ENCODE data around the gene ERBIN. TPM values are rescaled to one million over a fixed set of nuclear protein-coding genes. Genes with fewer than 3 reads are reported as not detected.
"Not testable (repeated sequence)": the region's sequence is repeated elsewhere in the genome, so short reads cannot be mapped to it uniquely, and the experiment has no call there.

Gene ERBIN
- total RNA-seq, result 43.8 and 54.1 TPM in 2 replicates

DNA sequence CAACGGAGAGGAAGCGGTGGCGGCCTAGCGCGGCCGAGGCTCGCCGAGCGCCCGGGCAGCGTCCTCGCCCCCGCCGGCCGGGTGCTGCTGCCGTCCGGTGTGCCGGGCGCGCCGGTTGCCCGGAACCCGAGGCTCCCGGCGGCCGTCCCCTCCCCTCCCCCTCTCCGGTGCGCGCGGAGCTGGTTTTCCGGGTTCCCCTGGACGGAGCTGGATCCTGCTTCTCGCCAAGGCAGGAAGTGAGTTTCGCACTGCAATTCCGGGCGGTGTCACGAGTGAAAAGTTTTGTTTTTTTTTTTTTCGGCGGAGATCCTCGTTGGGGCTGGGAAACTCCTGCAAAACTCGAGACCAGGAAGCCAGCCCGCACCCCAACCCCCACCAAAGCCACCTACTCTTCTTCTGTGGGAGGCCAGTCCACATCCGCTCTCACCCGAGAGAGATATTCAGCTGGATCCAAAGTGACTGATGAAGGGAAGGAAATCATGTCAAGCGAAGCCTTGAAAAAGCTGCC is at the start of gene ERBIN:
Gene ERBIN (plus strand): TSS at position 300 of the 508 bp plus-strand sequence. CDS start 66,144 bp downstream, outside the sequence.
- peak; percentile 71 for DNase-seq (ENCODE audit: low read depth, low spot score)

- no peak for DNase-seq (ENCODE audit: low read depth, low spot score)
Measured at GRCh38 chr5:65876970-65877369, 49.4 kb upstream of the ERBIN start.

DNA sequence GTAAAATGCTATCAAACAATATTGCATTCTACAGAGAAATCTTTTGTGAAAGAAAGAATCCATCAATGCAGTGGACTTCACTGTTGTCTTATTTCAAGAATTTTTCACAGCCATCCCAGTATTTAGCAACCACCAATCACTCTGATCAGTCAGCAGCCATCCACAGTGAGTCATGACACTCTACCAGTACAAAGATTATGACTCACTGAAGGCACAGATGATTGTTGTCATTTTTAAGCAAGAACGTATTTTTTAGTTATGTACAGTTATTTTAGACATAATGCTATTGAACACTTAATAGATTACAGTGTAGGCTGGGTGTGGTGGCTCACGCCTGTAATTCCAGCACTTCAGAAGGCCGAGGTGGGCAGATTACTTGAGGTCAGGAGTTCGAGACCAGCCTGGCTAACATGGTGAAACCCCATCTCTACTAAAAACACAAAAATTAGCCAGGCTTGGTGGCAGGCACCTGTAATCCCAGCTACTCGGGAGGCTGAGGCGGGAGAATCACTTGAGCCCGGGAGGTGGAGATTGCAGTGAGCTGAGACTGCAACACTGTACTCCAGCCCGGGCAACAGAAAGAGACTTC is 46.6 kb upstream of the ERBIN start:
- DNase-seq (ENCODE audit: low read depth, low spot score), result peak; percentile 56

- no peak for DNase-seq (ENCODE audit: low read depth, low spot score)
Measured at GRCh38 chr5:65880496-65881072, 45.8 kb upstream of the ERBIN start.

- no peak for DNase-seq (ENCODE audit: low read depth, low spot score)
Measured at GRCh38 chr5:65882278-65882677, 44.1 kb upstream of the ERBIN start.

DNA sequence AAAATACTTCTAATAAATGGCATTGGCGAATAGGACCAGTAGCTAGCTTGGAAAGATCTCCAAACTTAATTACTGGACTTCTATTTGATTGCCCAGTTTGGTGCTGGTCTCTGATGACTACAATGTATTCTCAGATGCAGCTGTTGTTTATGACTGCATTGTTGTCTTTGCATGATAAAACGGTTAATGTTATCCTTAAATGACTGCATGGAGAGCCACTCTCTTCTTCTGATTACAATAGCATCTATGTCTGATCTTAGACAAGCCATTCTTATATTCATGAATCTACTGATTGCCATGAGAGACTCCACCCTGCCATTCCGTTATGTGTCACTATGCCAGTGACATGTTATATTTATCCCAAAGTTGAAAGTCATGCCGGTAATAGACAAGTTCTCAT is 42.9 kb upstream of the ERBIN start:
- DNase-seq (ENCODE audit: low read depth, low spot score), result no peak

DNA sequence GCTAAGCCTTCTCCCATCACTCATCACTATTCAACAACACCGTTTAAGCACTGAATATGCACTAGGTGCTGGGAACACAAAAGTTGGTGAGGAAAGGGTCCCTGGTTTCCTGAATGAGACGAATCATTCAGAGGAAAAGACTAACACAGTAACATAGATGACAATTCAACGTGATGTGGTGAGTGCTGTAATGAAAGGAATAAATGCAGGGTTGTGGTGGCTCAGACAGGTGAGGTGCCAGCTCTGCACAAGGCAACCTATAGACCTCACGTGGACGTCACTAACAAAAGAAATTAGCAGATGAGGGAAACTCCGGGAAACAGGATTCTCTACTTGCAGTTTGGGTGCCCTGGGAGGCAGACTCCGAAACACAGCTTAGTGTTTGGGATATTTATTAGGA is 40.0 kb upstream of the ERBIN start:
- DNase-seq (ENCODE audit: low read depth, low spot score), result no peak

DNA sequence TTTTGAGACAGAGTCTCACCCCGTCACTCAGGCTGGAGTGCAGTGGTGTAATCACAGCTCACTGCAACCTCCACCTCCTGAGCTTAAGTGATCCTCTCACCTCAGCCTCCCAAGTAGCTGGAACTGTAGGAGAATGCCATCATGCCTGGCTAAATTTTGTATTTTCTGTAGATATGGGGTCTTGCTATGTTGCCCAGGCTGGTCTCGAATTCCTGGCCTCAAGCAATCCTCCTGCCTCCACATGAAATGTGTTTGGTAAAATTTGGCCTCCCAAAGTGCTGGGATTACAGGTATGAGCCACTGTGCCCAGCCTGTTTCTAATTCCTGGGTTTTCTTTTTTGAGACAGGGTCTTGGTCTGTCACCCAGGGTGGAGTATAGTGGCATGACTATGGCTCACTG is 34.4 kb upstream of the ERBIN start:
- not testable (repeated sequence) for DNase-seq (ENCODE audit: low read depth, low spot score)

DNA sequence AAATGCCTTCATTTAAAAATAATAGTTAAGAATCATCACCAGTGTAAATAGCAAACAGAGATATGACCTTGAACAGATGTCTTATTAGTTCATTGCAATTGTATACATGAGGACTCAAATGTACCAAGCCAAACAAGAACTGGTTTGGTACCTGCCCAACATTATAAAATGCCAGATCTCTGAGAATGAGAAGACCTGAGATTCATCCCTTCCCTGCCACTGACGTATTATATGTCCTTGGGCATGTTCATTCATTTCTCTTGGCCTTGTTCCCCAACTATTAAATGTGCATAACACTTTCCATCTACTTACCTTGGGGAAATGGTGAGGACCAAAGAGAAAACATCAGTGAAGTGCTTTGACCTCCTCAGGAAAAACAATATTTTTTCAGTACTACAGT is 33.6 kb upstream of the ERBIN start:
- DNase-seq (ENCODE audit: low read depth, low spot score), result no peak

GRCh38 chr5:65893749-65894430 is 32.5 kb upstream of the ERBIN start:
- DNase-seq (ENCODE audit: low read depth, low spot score), result no peak

DNA sequence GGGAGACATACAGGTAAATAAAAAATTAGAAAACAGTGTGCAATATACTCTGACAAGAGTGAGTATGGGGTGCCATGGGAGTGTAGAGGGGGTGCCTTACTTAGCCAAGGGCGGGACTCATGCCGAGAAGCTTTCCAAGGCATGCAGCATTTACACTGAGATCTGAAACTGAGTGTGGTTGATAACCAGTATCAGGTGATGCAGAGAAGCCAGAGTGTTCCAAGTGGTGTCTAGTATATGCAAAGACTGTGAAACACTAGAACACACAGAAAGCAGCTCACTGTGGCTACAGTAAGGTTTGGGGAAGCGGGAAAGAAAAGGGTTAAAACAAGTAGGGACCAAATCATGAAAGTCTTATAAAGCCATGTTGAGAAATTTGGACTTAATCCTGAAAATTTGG is 30.5 kb upstream of the ERBIN start:
- no peak for DNase-seq (ENCODE audit: low read depth, low spot score)

DNA sequence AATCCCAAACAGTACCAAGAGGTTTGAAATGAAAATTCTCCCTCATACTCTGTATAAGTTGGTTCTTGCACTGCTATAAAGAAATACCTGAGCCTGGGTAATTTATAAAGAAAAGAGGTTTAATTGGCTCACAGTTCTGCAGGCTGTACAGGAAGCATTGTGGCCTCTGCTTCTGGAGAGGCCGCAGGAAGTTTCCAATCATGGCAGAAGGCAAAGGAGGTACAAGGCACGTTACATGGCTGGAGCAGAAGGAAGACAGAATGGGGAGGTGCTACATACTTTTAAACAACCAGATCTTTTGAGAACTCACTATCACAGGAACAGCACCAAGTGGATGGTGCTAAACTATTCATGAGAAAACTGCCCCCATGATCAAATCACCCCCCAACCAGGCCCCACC is 25.6 kb upstream of the ERBIN start:
- no peak for DNase-seq (ENCODE audit: low read depth, low spot score)

GRCh38 chr5:65902104-65902503 is 24.3 kb upstream of the ERBIN start:
- DNase-seq (ENCODE audit: low read depth, low spot score), result no peak

DNA sequence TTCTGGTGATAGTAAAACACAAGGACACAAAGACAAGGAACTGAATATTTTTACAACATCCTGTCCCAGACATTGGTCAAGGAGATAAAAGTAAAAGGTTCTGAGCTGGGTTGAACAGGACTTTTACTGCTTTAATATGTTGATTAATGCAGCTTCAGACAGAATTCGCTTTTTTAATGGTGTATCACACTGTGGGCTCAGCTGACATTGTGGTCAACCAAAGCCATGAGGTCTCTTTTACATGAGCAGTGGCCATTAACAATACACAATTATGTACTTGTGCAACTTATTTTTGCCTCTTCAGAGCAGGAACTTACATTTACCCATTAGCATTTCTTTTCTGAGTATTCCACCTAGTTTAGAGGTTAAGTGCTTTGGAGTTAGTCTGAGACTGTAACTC is 22.8 kb upstream of the ERBIN start:
- no peak for DNase-seq (ENCODE audit: low read depth, low spot score)

DNA sequence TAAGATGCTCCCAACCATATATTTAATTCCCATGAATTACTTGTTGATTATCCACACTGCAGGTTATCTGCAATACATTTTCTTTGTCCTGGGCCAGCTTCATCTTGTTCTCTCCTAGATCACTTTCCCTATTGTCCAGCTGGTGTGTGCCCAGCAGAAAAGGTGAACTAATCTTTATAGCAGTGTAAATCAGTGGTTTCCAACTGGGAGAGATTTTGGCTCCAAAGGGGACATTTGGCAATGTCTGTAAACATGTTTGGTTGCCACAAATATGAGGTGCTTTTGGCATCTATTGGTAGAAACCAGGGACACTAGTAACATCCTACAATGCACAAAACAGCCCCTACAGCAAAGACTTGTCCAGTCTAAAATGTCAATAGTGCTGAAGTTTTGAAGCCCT is 20.1 kb upstream of the ERBIN start:
- no peak for DNase-seq (ENCODE audit: low read depth, low spot score)

DNA sequence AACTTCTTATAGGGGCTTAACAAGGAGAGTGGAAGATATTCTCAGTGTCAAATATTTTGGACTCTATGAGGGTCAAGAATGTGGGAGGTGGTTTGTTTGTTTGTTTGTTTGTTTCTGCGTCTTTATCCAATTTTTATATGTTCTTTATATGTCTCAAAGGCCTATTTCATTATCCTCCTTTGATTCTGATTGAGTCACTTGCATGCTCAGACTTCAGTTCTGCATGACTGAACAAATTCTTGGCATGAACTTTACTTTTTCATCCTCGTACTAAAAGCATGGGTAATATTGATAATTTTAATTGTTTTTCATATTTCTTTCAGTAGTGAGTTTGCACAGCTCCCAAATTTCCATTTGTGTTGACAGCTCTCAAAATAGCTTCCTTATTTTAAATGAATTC is 19.2 kb upstream of the ERBIN start:
- DNase-seq (ENCODE audit: low read depth, low spot score), result no peak

DNA sequence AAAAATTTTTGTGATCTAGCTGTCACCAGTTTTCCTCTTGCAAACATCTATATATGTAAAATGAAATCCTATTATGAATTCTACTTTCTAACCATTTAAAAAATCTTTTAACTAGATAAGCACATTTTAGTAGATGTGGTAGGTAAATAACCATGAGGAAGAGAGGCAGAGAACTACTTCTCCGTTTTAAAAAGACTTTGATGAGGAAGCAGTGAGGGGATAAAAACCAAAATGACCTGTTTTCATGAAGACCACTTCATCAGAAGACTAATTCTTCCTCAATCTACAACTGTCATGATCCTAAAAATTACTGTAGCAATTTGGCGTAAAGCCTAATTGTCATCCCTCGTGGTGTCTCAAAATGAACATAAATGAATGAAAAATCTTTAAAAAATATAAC is 15.7 kb upstream of the ERBIN start:
- DNase-seq (ENCODE audit: low read depth, low spot score), result no peak

GRCh38 chr5:65912311-65912710 is 14.1 kb upstream of the ERBIN start:
- DNase-seq (ENCODE audit: low read depth, low spot score), result no peak

GRCh38 chr5:65913519-65913918 is 12.9 kb upstream of the ERBIN start:
- DNase-seq (ENCODE audit: low read depth, low spot score), result no peak

- no peak for DNase-seq (ENCODE audit: low read depth, low spot score)
Measured at GRCh38 chr5:65914641-65915196, 11.7 kb upstream of the ERBIN start.

DNA sequence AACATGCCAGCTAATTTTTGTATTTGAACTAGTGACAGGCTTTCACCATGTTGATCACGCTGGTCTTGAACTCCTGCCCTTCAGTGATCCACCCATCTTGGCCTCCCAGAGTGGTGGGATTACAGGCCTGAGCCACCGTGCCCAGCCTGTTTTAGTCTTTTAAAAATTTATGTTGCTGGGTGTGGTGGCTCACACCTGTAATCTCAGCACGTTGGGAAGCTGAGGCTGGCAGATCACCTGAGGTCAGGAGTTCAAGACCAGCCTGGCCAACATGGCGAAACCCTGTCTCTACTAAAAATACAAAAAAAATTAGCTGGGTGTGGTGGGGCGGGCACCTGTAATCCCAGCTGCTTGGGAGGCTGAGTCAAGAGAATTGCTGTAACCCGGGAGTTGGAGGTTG is 10.7 kb upstream of the ERBIN start:
- not testable (repeated sequence) for DNase-seq (ENCODE audit: low read depth, low spot score)

DNA sequence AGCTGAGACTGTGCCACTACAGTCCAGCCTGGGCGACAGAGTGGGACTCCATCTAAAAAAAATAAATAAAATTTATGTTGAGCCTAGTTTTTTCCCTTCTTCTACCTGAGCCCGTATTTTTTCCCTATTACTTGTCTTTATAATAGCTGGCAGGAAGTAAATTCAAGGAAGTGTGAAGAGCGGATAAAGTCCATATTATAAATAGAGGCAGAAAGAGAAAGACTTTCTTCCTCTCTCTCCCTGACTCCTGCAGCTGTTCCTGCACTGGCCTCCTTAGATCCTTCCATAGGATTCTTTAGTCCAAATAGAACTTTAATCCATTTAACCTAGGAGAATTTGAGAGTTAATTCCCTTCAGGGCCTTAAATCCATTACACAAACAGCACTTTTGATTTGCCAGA is 10.3 kb upstream of the ERBIN start:
- DNase-seq (ENCODE audit: low read depth, low spot score), result no peak

GRCh38 chr5:65916636-65917035 is 9.7 kb upstream of the ERBIN start:
- DNase-seq (ENCODE audit: low read depth, low spot score), result no peak
